Activated T-cell treated with anti-CD3 and anti-CD28 coated beads, Interleukin-2, amount 50 U/mL, for 72 hours (primary cell): ENCODE results near the gene CABLES2. TPM values are rescaled to one million over a fixed set of nuclear protein-coding genes. Genes with fewer than 3 reads are reported as not detected.

ENCODE experiments used
- ATAC-seq, 2 donors: fragments of 150-1000 bp; cut with Tn5 transposase; replicated peaks in 1 of 2; 2 replicates each; pipeline ENCODE4 v1.10.0; 2021; ENCODE audit warnings: moderate library complexity in 2 of 2, mild to moderate bottlenecking in 1 of 2
- DNase-seq, 2 donors: peaks; one replicate each; pipeline ENCODE4 v3.0.0; 2021 to 2022; ENCODE audit warnings: mixed read lengths in 1 of 2
- H3K27ac Mint-ChIP-seq: one replicate; pipeline ENCODE4 v1.8.0; 2022; ENCODE audit warnings: mild to moderate bottlenecking, moderate library complexity, mixed read lengths
- H3K27me3 Mint-ChIP-seq: one replicate; pipeline ENCODE4 v1.8.0; 2022; ENCODE audit warnings: low read depth, mixed read lengths
- H3K36me3 Mint-ChIP-seq, 2 donors: one replicate each; pipeline ENCODE4 v1.8.0; 2022; ENCODE audit warnings: mixed read lengths in 2 of 2, mild to moderate bottlenecking in 1 of 2; ENCODE audit not compliant: insufficient read depth in 2 of 2
- H3K4me1 Mint-ChIP-seq: one replicate; pipeline ENCODE4 v1.8.0; 2022; ENCODE audit warnings: low read depth, mixed read lengths
- H3K4me3 Mint-ChIP-seq, 2 donors: one replicate each; pipeline ENCODE4 v1.8.0; 2022; ENCODE audit warnings: mild to moderate bottlenecking in 2 of 2, mixed read lengths in 2 of 2, moderate library complexity in 2 of 2
- H3K9me3 Mint-ChIP-seq, 2 donors: one replicate each; pipeline ENCODE4 v1.8.0; 2022; ENCODE audit warnings: mixed read lengths in 2 of 2
- total RNA-seq, 2 donors: library from RNA; stranded (reverse); gene quantifications; one replicate each; pipeline ENCODE4 v1.2.3, GENCODE V29; 2022

The CABLES2 gene
- total RNA-seq, 2 donors from 2014 or later = 7.1 to 8.3 TPM

DNA sequence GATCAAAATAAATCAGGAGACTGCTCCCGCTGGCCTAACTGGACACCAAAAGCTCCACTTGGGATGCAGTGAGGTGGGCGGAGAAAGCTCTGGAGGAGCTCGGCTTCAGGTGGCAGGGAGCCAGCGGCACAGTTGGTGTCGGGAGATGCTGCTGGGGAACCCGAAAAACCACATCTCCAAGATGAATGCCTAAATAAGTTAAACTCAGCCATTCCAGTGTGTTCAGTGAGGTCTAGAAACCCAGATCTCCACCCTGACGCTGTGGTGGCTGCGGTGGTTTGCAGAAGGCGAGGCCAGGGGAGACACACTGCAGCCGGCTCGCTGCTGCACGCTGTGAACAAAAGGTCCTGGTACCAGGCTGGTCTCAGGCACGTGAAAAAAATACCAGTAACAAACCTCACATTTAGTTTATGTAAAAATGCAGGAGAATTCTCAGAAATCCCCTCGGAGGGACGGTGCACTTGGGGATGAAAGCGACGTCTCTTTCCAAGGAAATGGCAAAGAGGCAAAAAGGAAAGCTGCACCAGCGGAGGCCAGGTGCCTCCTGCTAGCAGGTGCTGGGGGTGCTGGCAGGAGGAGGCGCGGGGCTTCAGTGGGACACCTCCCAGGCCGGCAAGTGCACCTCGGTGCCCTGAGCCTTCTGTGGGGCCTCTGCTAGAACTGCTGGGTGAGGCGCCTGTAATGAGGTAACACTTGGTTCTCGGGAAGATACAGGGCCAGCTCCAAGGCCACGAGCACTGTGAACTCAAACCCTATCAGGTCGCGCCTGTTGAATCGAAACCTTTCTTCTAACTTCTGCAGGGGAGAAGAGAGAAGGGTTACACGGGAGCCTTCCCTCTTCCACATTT is 16.5 kb downstream of the CABLES2 start:
- peaks cover 8 to 27% of the 10 kb centered on the region in 2 donors for H3K36me3 Mint-ChIP-seq
- H3K27me3 Mint-ChIP-seq = no peaks in the 10 kb centered on the region
- H3K27ac Mint-ChIP-seq = peak overlapping the region; percentile 55

GRCh38 chr20:62389601-62390087 is 17.4 kb downstream of the CABLES2 start:
- Mint-ChIP-seq H3K4me1 (peaks cover 46% of the 10 kb centered on the region), H3K27ac (peak overlapping the region; percentile 55), H3K9me3 (no peaks in the 10 kb centered on the region), H3K4me3 (no peak overlapping the region), H3K27me3 (no peaks in the 10 kb centered on the region), H3K36me3 (peaks cover 8 to 30% of the 10 kb centered on the region in 2 donors)
- DNase-seq (no peak), ATAC-seq (no peak)

More for the DNA sequence above, 16.5 kb downstream of the CABLES2 start:
- Mint-ChIP-seq H3K4me3 (no peak overlapping the region), H3K4me1 (peaks cover 37% of the 10 kb centered on the region), H3K9me3 (no peaks in the 10 kb centered on the region)
- DNase-seq = no peak
- no peak for ATAC-seq

GRCh38 chr20:62388839-62389600 is 18.1 kb downstream of the CABLES2 start:
- no peak for DNase-seq
- Mint-ChIP-seq H3K4me1 (peaks cover 50% of the 10 kb centered on the region), H3K4me3 (peak overlapping the region; percentile 94), H3K27ac (peak overlapping the region; percentile 87), H3K27me3 (no peaks in the 10 kb centered on the region), H3K36me3 (peaks cover 8 to 30% of the 10 kb centered on the region in 2 donors), H3K9me3 (no peaks in the 10 kb centered on the region)
- no peak for ATAC-seq

DNA sequence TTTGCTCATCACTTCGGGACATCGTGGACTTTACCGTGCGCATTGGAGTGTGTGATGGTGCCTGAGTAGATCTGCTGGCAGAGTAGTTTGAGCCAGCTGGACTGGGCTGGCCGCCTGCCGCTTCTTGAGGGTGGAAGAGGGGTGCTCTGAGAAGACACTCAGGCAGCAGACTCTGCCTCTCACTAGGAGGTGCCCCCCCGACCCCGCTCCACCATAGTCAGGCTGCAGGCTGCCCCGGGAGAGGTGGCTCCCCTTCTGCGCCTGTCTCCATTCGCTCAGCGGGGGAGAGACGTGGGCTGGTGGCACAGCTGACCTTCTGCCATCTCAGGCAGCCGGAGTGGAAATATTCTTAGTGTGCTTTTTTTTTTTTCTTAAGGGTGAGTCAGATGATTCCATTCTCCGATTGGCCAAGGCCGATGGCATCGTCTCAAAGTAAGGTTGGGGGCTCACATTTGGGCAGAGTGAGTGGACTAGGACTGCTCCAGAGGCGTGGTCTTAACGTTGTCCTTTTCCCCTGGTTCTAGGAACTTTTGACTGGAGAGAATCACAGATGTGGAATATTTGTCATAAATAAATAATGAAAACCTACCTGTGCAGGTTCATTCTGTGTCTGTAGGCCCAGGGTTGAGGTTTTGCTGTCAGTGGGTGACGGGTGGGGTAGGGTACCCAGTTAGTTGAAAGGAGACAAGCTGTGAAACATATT is 19.0 kb downstream of the CABLES2 start:
- H3K36me3 Mint-ChIP-seq = peaks cover 8 to 30% of the 10 kb centered on the region in 2 donors
- no peaks in the 10 kb centered on the region for H3K9me3 Mint-ChIP-seq
- peak overlapping the region; percentile 87 for H3K27ac Mint-ChIP-seq
- DNase-seq = no peak
- no peaks in the 10 kb centered on the region for H3K27me3 Mint-ChIP-seq
- H3K4me1 Mint-ChIP-seq = peaks cover 55% of the 10 kb centered on the region
- ATAC-seq = no peak
- H3K4me3 Mint-ChIP-seq = peak overlapping the region; percentile 94

GRCh38 chr20:62387219-62387913 is 19.7 kb downstream of the CABLES2 start:
- H3K27ac Mint-ChIP-seq = peak overlapping the region; percentile 87
- no peaks in the 10 kb centered on the region for H3K27me3 Mint-ChIP-seq
- H3K4me3 Mint-ChIP-seq = peak overlapping the region; percentile 94
- peaks cover 10 to 33% of the 10 kb centered on the region in 2 donors for H3K36me3 Mint-ChIP-seq
- DNase-seq (no peak), ATAC-seq (no peak)
- peaks cover 55% of the 10 kb centered on the region for H3K4me1 Mint-ChIP-seq
- no peaks in the 10 kb centered on the region for H3K9me3 Mint-ChIP-seq

DNA sequence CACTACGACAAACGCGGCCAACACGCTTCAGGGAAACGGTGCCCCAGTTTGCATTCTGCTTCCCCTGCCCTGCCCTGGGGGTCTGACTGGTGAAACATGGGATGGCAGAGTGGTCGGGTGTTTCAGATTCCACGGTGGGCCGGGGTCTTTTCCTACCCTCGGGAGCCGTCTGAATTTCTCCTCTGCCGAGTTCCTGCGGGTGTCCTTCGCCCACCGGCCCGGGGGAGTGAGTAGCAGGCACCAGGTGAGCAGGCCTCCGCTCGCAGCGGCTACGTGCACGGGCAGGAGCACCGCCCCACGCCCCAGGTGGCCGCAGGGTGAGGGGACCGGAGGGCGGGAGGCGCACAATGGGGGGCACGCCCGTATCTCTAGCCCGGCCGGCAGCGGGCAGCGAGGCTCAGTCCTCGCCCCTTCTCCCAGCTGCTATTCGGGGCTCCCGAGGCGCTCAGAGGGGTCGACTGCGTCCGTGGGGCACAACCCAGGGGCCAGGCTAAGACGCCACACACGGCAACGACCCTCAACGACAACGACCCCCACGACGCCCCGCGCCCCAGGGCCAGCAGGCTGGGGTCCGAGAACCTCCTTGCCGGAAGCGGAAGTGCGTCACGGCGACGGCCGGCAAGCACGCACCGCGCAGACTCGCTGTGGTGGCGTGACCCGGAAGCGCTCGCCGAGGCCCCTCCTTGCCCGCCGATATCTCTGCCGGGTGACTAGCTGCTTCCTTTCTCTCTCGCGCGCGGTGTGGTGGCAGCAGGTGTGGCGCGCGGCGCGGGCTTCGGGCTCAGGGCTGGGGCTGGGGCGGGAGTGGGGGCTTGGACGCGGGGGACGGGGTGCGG is 20.5 kb downstream of the CABLES2 start, which contains the start of gene RPS21:
RPS21 (plus strand) TSS at position 721 of the 836 bp plus-strand sequence. CDS start 236 bp downstream, outside the sequence.
- H3K4me1 Mint-ChIP-seq = peaks cover 55% of the 10 kb centered on the region

DNA sequence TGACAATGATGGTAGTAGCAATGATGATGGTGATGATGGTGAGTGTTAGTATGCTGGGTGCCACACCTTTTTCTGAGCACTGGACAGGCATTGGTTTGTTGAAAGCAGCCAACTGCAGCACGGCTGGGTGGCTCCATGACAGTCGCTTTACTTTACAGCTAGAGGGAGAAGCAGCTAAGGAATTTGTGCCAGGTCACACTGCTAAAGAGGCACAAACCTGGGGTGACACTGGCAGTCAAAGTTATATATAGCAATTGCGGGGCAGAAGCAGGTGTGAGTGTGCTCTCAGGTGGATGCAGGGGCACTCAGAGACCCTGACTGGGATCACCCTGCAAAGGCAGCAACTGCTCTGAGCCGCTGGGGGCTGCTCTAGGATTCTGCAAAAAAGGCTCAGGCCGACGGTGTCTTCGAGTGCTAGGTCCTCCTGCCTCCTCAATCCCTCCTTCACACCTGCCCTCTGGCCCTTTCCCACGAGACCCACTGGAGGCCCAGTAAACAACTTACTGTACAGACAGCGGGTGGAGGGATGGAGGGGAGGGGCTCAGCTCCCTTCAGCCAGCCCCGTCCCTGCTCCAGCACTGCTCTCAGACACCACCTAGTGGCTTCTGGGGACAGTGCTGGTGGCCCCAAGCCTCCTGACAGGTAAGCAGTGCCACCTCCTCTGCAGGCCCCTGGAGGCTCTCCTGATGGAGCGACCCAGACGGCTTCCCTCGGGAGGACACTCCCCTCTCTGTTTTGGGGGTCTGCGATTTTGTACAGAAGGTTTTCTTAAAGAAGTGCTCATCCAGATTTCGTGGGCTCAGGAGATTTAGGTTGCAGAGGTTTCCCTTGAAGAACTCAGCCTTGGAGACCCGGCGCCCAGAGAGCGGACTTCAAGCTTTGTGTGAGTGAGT is 24.5 kb downstream of the CABLES2 start:
- DNase-seq (peak; percentile 82 to 83), ATAC-seq (peak; percentile 68 to 73)
- peaks cover 7 to 17% of the 10 kb centered on the region in 2 donors for H3K36me3 Mint-ChIP-seq
- H3K4me1 Mint-ChIP-seq = peaks cover 28% of the 10 kb centered on the region
- H3K27me3 Mint-ChIP-seq = no peaks in the 10 kb centered on the region
- peaks cover 4 to 5% of the 10 kb centered on the region in 2 donors for H3K9me3 Mint-ChIP-seq
- peak overlapping the region; percentile 50 for H3K27ac Mint-ChIP-seq
- H3K4me3 Mint-ChIP-seq = no peak overlapping the region

More for the DNA sequence above, 20.5 kb downstream of the CABLES2 start, which contains the start of gene RPS21:
- no peaks in the 10 kb centered on the region for H3K27me3 Mint-ChIP-seq
- H3K4me3 Mint-ChIP-seq = peak within 1 kb of the TSS; percentile 94
- H3K27ac Mint-ChIP-seq = peak within 1 kb of the TSS; percentile 88
- ATAC-seq (peak; percentile 95 to 96), DNase-seq (peak; percentile 95)
- peaks cover 4 to 5% of the 10 kb centered on the region in 2 donors for H3K9me3 Mint-ChIP-seq
- peaks cover 15 to 40% of the 10 kb centered on the region in 2 donors for H3K36me3 Mint-ChIP-seq

DNA sequence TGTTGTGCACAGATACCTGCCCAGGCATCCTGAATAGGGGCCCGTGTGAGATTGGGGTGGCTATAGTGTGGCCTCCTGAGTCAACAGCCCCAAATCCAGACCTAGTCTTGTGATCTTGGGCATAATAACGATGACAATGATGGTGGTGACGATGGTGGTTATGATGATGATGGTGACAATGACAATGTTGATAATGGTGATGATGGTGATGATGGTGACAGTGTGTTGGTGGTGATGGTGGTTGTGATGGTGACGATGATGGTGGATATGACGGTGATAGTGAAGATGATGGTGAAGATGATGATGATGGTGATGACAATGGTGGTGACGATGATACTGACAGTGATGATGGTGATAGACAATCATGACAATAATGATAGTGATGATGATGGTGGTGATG is 25.2 kb downstream of the CABLES2 start:
- Mint-ChIP-seq H3K4me1 (peaks cover 26% of the 10 kb centered on the region), H3K27me3 (no peaks in the 10 kb centered on the region), H3K36me3 (peaks cover 7 to 14% of the 10 kb centered on the region in 2 donors), H3K4me3 (no peak overlapping the region), H3K27ac (no peak overlapping the region), H3K9me3 (peaks cover 4 to 5% of the 10 kb centered on the region in 2 donors)
- DNase-seq = no peak
- ATAC-seq = no peak

DNA sequence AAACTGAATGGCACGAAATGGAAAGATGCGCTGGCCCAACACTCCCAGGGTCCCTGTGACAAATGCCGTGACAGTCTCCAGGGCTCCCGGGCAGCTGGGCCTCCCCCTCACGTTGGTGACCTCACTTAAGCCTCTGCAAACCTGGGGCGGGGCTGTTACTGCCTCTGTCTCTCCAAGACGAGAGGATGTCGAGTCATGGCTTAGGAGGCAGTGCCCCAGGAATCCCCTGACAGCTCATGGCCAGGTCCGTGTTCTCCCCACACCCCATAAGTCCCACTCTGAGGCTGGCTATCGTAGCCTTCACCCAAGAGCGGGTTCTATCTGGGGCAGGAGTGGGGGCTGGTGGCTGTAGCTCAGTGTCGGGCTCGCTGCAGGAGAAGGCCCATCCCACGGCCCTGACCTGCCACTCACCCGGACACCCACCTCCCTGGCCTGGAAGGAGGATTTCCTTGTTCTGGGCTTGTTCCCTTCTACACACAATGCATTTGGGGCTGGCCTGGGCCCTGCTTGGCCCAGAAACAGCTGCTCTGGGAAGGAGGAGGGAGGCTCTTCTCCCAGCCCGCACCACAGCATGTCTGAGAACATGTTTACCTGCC is 25.8 kb downstream of the CABLES2 start:
- DNase-seq (no peak), ATAC-seq (no peak)
- Mint-ChIP-seq H3K4me3 (no peak overlapping the region), H3K9me3 (peaks cover 4 to 5% of the 10 kb centered on the region in 2 donors), H3K4me1 (peaks cover 26% of the 10 kb centered on the region), H3K27ac (no peak overlapping the region), H3K36me3 (peaks cover 7 to 14% of the 10 kb centered on the region in 2 donors), H3K27me3 (no peaks in the 10 kb centered on the region)

GRCh38 chr20:62378215-62378614 is 28.9 kb downstream of the CABLES2 start:
- Mint-ChIP-seq H3K27ac (no peak overlapping the region), H3K4me3 (no peak overlapping the region), H3K36me3 (peaks cover 7 to 10% of the 10 kb centered on the region in 2 donors), H3K4me1 (no peaks in the 10 kb centered on the region), H3K27me3 (no peaks in the 10 kb centered on the region), H3K9me3 (peaks cover 4 to 5% of the 10 kb centered on the region in 2 donors)
- ATAC-seq (no peak), DNase-seq (no peak)
